ENCODE results near the gene RPL28.

Gene RPL28

GRCh38 chr19:55376241-55376933 is 9.3 kb upstream of the RPL28 start, which contains the start of gene TMEM190:
Gene TMEM190 (plus strand): TSS chr19:55376826. CDS start chr19:55376854, 28 bp downstream.
- H3K4me3 ChIP-seq (ENCODE audit: low read depth, low read length), result no peak within 1 kb of the TSS
- DNase-seq (ENCODE audit: low read depth), result no peak
- TF ChIP-seq CTCF (IDR thresholded peaks at IDR 0.05; ENCODE audit: low read depth, low read length), result no peak
- no peak for TF ChIP-seq MAX (IDR thresholded peaks at IDR 0.05; ENCODE audit: low read depth, low read length)
- no peak for TF ChIP-seq MYC (IDR thresholded peaks at IDR 0.05; ENCODE audit: low read depth, low read length)
- TF ChIP-seq POLR2A (IDR thresholded peaks at IDR 0.05; ENCODE audit: extremely low read depth, insufficient read length), result no peak

- DNase-seq (ENCODE audit: low read depth), result no peak
- H3K4me3 ChIP-seq (ENCODE audit: low read depth, low read length), result no peak overlapping the region
- TF ChIP-seq CTCF (IDR thresholded peaks at IDR 0.05; ENCODE audit: low read depth, low read length) (no peak), MYC (IDR thresholded peaks at IDR 0.05; ENCODE audit: low read depth, low read length) (no peak)
Observed at GRCh38 chr19:55377356-55378131, 8.2 kb upstream of the RPL28 start.

GRCh38 chr19:55379174-55379573 is 6.6 kb upstream of the RPL28 start:
- no peak for DNase-seq (ENCODE audit: low read depth)
- no peak overlapping the region for H3K4me3 ChIP-seq (ENCODE audit: low read depth, low read length)
- TF ChIP-seq MAX (IDR thresholded peaks at IDR 0.05; ENCODE audit: low read depth, low read length), result no peak

- TF ChIP-seq CTCF (IDR thresholded peaks at IDR 0.05; ENCODE audit: low read depth, low read length), result no peak
- no peak for TF ChIP-seq MAX (IDR thresholded peaks at IDR 0.05; ENCODE audit: low read depth, low read length)
- TF ChIP-seq MYC (IDR thresholded peaks at IDR 0.05; ENCODE audit: low read depth, low read length), result no peak
- no peak for TF ChIP-seq POLR2A (IDR thresholded peaks at IDR 0.05; ENCODE audit: extremely low read depth, insufficient read length)
- H3K4me3 ChIP-seq (ENCODE audit: low read depth, low read length), result no peak overlapping the region
- no peak for DNase-seq (ENCODE audit: low read depth)
Observed at GRCh38 chr19:55382013-55382412, 3.7 kb upstream of the RPL28 start.

GRCh38 chr19:55382522-55383054 is 3.1 kb upstream of the RPL28 start:
- DNase-seq (ENCODE audit: low read depth), result no peak
- TF ChIP-seq CTCF (IDR thresholded peaks at IDR 0.05; ENCODE audit: low read depth, low read length) (no peak), MAX (IDR thresholded peaks at IDR 0.05; ENCODE audit: low read depth, low read length) (no peak), POLR2A (IDR thresholded peaks at IDR 0.05; ENCODE audit: extremely low read depth, insufficient read length) (no peak), MYC (IDR thresholded peaks at IDR 0.05; ENCODE audit: low read depth, low read length) (no peak)
- H3K4me3 ChIP-seq (ENCODE audit: low read depth, low read length), result no peak overlapping the region

Measured in NB4 (cell line).